ENCODE measurements around the gene BABAM2. TPM values are rescaled to one million over a fixed set of nuclear protein-coding genes. Genes with fewer than 3 reads are reported as not detected.

Gene BABAM2
- total RNA-seq, 1 donor, result 28.5 TPM

DNA sequence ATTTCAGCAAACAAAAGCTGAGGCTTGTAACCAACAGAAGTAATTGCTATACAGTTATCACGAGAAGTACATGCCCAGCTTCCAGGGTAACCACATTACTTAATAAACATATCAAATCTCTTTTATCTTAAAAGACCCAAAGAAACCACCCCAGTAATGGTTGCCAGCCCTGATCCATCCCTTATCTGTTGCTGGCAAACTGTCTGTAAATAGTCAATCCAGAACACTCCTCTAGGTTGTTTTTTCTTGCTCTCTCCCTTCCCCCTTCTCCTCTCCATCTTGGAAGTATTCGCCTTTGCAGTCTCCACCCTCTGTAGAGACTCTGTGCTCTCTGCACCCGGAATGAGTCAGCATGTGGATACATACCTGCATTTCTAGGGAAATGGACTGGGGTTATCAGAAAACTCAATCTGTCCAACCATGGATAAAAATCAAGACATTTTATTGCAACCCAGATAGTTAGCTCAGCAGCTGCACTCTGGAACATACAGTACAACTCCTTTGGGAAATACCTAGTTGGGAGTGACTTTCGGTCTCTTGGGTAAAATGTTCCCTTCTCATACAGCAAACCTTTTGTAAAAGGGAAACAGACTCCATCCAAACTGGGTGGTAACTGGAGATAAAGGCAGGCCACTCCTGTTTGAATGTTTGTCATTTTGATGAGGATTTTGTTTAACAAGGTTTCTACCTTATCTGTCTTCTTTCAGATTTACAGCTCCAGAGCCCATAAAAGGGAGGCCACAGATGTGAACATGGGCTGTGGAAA lies 378.7 kb downstream of the BABAM2 start:
- peak overlapping the region; percentile 10 for H3K4me3 ChIP-seq (ENCODE audit: low read depth, low read length)
- TF ChIP-seq, protein P1, sequence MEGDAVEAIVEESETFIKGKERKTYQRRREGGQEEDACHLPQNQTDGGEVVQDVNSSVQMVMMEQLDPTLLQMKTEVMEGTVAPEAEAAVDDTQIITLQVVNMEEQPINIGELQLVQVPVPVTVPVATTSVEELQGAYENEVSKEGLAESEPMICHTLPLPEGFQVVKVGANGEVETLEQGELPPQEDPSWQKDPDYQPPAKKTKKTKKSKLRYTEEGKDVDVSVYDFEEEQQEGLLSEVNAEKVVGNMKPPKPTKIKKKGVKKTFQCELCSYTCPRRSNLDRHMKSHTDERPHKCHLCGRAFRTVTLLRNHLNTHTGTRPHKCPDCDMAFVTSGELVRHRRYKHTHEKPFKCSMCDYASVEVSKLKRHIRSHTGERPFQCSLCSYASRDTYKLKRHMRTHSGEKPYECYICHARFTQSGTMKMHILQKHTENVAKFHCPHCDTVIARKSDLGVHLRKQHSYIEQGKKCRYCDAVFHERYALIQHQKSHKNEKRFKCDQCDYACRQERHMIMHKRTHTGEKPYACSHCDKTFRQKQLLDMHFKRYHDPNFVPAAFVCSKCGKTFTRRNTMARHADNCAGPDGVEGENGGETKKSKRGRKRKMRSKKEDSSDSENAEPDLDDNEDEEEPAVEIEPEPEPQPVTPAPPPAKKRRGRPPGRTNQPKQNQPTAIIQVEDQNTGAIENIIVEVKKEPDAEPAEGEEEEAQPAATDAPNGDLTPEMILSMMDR (IDR thresholded peaks at IDR 0.05; ENCODE audit: insufficient read depth, low read depth, low read length), result no peak
- peak; percentile 95 for DNase-seq (ENCODE audit: low read depth)

DNA sequence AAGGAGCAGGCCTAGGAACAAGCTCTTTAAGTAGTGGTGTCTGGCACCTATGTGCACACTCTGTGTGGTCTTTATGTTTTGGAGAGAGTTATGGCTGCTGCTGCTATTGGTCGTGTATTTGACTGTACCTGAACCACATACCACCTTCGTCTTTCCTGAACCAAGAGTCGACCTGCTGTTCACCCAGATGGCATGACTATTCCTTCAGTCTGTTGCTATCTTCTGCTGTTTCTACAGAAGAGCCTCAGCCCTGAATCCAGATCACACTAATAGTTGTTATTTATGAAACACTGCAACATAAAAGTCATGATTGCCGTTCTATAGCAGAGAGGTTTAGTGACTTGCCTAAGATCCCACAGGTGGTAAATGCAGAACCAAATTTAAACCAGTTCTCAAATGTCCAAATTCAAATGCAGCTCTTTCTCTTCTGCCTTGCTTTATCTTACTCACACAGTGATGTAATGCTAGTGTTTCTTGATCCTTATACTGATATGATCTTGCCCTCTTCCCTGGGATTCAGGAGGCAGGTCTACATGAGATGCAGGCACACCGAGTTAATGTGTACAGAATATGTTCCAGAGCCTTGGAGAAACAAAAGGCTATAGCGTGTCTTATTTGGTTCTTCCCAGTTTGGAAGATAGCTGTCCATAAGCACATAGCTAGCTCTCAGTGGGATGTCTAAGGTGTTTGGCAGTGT lies 380.1 kb downstream of the BABAM2 start:
- H3K4me3 ChIP-seq (ENCODE audit: low read depth, low read length), result no peak overlapping the region

DNA sequence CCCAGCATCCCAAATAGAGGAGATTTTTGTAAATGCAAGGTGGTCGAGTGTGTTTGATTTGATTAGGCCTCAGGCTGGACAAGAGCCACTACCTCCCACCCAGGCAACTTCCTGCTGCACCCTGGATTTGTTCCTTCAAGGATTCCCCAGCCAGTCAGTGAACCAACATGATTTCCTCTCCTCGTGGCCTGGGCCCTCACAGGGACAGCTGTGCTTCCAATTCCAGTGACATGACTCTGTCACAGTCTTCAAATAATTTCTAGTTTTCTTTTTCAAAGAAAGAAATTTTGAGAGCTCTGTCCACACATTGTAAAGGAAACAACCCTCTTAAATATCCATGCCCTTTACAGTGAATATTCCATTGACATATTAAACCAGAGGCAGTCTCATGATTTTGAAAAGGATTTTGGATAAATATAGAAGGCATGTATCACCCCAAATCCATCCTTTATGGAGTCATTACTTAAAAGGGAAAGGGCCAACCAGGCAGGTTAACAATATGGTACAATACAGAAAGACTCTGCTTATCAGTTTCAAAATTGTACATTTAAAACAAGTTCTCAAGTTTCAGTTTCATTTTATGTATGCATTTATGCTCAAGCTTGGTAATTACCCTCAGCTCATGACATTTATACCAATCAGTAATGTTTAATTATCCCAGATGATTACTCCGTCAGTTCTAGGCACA lies 380.8 kb downstream of the BABAM2 start:
- no peak for DNase-seq (ENCODE audit: low read depth)
- TF ChIP-seq, protein P1 (IDR thresholded peaks at IDR 0.05; ENCODE audit: insufficient read depth, low read depth, low read length), result no peak
- no peak overlapping the region for H3K4me3 ChIP-seq (ENCODE audit: low read depth, low read length)

More for the DNA sequence above, 380.1 kb downstream of the BABAM2 start:
- no peak for DNase-seq (ENCODE audit: low read depth)
- TF ChIP-seq, protein P1 (IDR thresholded peaks at IDR 0.05; ENCODE audit: insufficient read depth, low read depth, low read length), result no peak

DNA sequence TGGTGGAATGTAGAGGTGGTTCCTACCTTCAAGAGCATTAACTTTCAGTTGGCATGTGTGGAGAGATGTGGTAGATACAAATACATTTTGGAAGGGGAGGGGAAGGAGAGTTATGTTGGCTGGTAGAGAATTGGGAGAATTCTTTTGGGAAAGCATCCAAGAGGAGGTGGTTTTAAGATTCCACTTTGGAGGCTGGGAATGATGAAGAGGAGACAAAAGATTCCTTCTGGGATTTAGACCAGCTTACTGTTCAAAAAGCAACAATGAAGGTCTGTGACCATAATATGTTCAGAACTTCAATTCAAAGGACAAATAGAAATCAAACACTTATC lies 381.4 kb downstream of the BABAM2 start:
- TF ChIP-seq, protein P1 (IDR thresholded peaks at IDR 0.05; ENCODE audit: insufficient read depth, low read depth, low read length), result no peak
- no peak for DNase-seq (ENCODE audit: low read depth)
- no peak overlapping the region for H3K4me3 ChIP-seq (ENCODE audit: low read depth, low read length)

DNA sequence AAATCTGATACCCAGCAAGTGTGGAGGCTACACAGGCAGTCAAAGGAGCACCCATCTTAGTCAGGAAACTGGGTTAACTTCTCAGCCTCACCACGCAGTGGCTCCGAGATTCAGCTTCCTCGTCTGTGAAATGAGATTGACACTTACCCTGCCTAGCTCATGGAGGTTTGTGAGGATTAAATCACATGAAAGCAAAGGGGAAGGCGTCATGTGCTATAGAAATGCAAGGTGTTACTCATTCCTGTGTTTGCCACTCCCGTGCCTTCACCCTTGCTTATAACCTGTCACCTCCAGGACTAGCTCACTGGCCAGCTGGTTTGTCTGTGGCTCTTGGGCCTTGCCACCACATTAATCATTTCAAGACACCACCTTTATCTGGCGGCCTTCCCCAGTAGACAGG lies 383.2 kb downstream of the BABAM2 start:
- no peak overlapping the region for H3K4me3 ChIP-seq (ENCODE audit: low read depth, low read length)
- TF ChIP-seq, protein P1 (IDR thresholded peaks at IDR 0.05; ENCODE audit: insufficient read depth, low read depth, low read length), result no peak
- no peak for DNase-seq (ENCODE audit: low read depth)

DNA sequence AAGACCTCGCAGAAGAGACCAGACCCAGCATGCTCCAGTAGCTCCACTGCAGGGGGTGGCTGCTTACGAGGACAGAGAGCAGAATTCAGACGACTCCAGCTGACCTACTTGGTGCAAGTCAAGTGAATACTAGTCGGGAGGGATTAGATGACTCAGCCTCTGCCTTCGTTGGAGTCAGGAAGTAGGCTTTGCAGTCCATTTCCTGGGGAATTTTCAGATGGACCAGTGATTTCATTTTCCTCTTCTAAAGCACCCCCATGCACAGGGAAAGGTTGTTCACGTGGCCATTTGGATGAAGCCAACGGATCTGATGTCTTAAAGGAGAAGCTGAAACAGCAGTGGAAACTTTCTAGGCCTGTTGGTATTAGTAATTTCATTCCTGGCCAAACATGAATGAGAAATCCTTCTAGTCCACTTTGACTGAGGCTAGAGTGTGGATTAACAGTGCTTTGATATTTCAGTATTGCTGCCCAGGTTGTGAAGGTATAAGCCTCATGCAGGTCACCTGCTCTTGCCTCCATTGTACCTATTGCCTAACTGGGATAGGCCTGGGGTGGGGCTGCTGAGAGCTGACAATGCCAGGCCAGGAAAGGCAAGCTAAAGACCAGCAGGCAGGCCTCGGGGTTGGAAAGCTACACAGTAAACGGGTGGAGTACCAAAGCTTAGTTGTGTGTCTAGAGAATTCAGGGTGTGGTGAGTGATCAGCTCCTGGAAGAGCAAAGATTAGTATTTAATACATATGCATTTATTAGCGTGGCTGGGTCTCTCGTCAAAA lies 384.6 kb downstream of the BABAM2 start:
- peak; percentile 96 for DNase-seq (ENCODE audit: low read depth)
- no peak overlapping the region for H3K4me3 ChIP-seq (ENCODE audit: low read depth, low read length)
- TF ChIP-seq, protein P1 (IDR thresholded peaks at IDR 0.05; ENCODE audit: insufficient read depth, low read depth, low read length), result no peak
